NB4 (cell line): ENCODE data around the gene ZP1.

Experiments used
- CTCF ChIP-seq: IDR thresholded peaks from one replicate; pipeline ENCODE4 v1.5.1; 2012; ENCODE audit warnings: low read depth, low read length
- MAX ChIP-seq: IDR thresholded peaks from 2 replicates; pipeline ENCODE4 v1.6.1; 2011; ENCODE audit warnings: low read depth, low read length
- POLR2A ChIP-seq: IDR thresholded peaks from 2 replicates; pipeline ENCODE4 v1.6.1; 2011; ENCODE audit warnings: mild to moderate bottlenecking; ENCODE audit not compliant: insufficient read length; ENCODE audit errors: extremely low read depth

GRCh38 chr11:60908803-60909202, 41.5 kb downstream of the ZP1 start:
- TF ChIP-seq CTCF (no peak), POLR2A (no peak), MAX (no peak)
